HepG2 (cell line): ENCODE data around the gene CDHR5. TPM values are rescaled to one million over a fixed set of nuclear protein-coding genes. Genes with fewer than 3 reads are reported as not detected.
A peak's percentile ranks its signal among the peaks of the same experiment; 100 is the strongest.

Source experiments
- HMGXB4 ChIP-seq, 2 experiments: sonication (generic) in 1 of 2; formaldehyde crosslinking in 1 of 2; IDR thresholded peaks; 2 replicates each; pipeline versions ENCODE4 v1.4.0 to v1.6.1; 2018 to 2020; ENCODE audit warnings: missing genetic modification reagents in 2 of 2, borderline replicate concordance in 1 of 2, low read depth in 1 of 2, mild to moderate bottlenecking in 1 of 2, missing biosample characterization in 1 of 2
- MED1 ChIP-seq: sonication (generic); formaldehyde crosslinking; IDR thresholded peaks from 2 replicates; pipeline ENCODE4 v1.4.0; 2020; ENCODE audit warnings: missing genetic modification reagents
- MIER3 ChIP-seq: IDR thresholded peaks from 2 replicates; pipeline ENCODE4 v1.6.1; 2016; ENCODE audit warnings: missing compliant biosample characterization, borderline replicate concordance
- NKX3-1 ChIP-seq: sonication (generic); formaldehyde crosslinking; IDR thresholded peaks from 2 replicates; pipeline ENCODE4 v1.5.0; 2020; ENCODE audit warnings: missing genetic modification reagents
- PITX1 ChIP-seq: sonication (generic); formaldehyde crosslinking; IDR thresholded peaks from 2 replicates; pipeline ENCODE4 v1.5.1; 2020; ENCODE audit warnings: mild to moderate bottlenecking, missing genetic modification reagents
- POLR2A ChIP-seq, 2 experiments: IDR thresholded peaks; 2 replicates each; pipeline ENCODE4 v1.6.1; 2011; ENCODE audit warnings: low read depth in 2 of 2, low read length in 2 of 2, mild to moderate bottlenecking in 1 of 2, moderate library complexity in 1 of 2; ENCODE audit not compliant: insufficient read depth in 1 of 2
- SKI ChIP-seq: fragments of 450-650 bp; IDR thresholded peaks from one replicate; pipeline ENCODE4 v1.6.1; 2018; ENCODE audit warnings: mild to moderate bottlenecking; ENCODE audit not compliant: partially characterized antibody
- STAG1 ChIP-seq: sonication (generic); formaldehyde crosslinking; IDR thresholded peaks from 2 replicates; pipeline ENCODE4 v1.4.0; 2020; ENCODE audit warnings: missing genetic modification reagents
- TCF7 ChIP-seq: sonication (generic); IDR thresholded peaks from 2 replicates; pipeline ENCODE4 v1.6.1; 2016; ENCODE audit warnings: antibody characterized with exemption, low read depth
- TFDP1 ChIP-seq: IDR thresholded peaks from 2 replicates; pipeline ENCODE4 v1.6.1; 2016; ENCODE audit warnings: missing compliant biosample characterization, missing genetic modification reagents, borderline replicate concordance
- ZBTB21 ChIP-seq: sonication (generic); formaldehyde crosslinking; IDR thresholded peaks from 2 replicates; pipeline ENCODE4 v1.4.0; 2020; ENCODE audit warnings: missing genetic modification reagents
- ZFP91 ChIP-seq: sonication (generic); formaldehyde crosslinking; IDR thresholded peaks from 2 replicates; pipeline ENCODE4 v1.9.0; 2022; ENCODE audit warnings: missing genetic modification reagents, mild to moderate bottlenecking, borderline replicate concordance
- ZFX ChIP-seq: sonication (generic); formaldehyde crosslinking; IDR thresholded peaks from 2 replicates; pipeline ENCODE4 v1.4.0; 2020; ENCODE audit warnings: mild to moderate bottlenecking, low read depth, missing genetic modification reagents, moderate library complexity
- ZNF546 ChIP-seq: sonication (generic); formaldehyde crosslinking; conservative IDR thresholded peaks from 2 replicates; pipeline ENCODE4 v1.8.1; 2023; ENCODE audit warnings: mild to moderate bottlenecking, missing genetic modification reagents
- ZNF687 ChIP-seq: sonication (generic); formaldehyde crosslinking; IDR thresholded peaks from 2 replicates; pipeline ENCODE4 v1.5.1; 2020; ENCODE audit warnings: mild to moderate bottlenecking, missing genetic modification reagents, moderate library complexity
- ZNF790 ChIP-seq: sonication (generic); formaldehyde crosslinking; IDR thresholded peaks from 2 replicates; pipeline ENCODE4 v1.8.0; 2022; ENCODE audit warnings: missing genetic modification reagents, mild to moderate bottlenecking, borderline replicate concordance
- ZSCAN9 ChIP-seq: IDR thresholded peaks from 2 replicates; pipeline ENCODE4 v1.6.1; 2016; ENCODE audit warnings: borderline replicate concordance
- polyA plus RNA-seq, 8 experiments: library from polyadenylated mRNA; depleted of rRNA in 3 of 8; stranded (reverse) in 7 of 8; unstranded in 1 of 8; fragments of >200 nt; fragmentation: Illumina TruSeq in 4 of 8; extraction: Trizol in 4 of 8; gene quantifications; 2 replicates each; pipeline versions ENCODE4 v1.2.1 to v1.2.3, GENCODE V29; 2011 to 2016; ENCODE audit warnings: low read depth in 4 of 8, missing spikeins in 1 of 8, mixed read lengths in 1 of 8; ENCODE audit not compliant: insufficient read depth in 1 of 8
- total RNA-seq, 5 experiments: library from RNA; depleted of rRNA; stranded (reverse); fragments of >200 nt; fragmentation: Illumina TruSeq; extraction: Trizol; gene quantifications; 2 replicates each; pipeline ENCODE4 v1.2.3, GENCODE V29; 2016; ENCODE audit warnings: low read depth in 1 of 5

Gene CDHR5
- total and polyA plus RNA-seq, 2 of the 13 experiments (the other 11 are each of a cell fraction or from before 2014, with no cell fraction given): 0.46 to 0.71 TPM

GRCh38 chr11:575996-576768 lies 48.6 kb downstream of the CDHR5 start, which contains the start of gene PHRF1 (continued):
- TF ChIP-seq PITX1: 0 out of 2 replicates have a peak, but pooled peaks have one; percentile 11
- peak; percentile 57 for TF ChIP-seq MED1 (CRISPR knock-in tag)
- TF ChIP-seq ZNF687 (CRISPR knock-in tag): peak; percentile 36; the same call in 1 of the 2 replicates
- peak; percentile 85; the same call in 1 of the 2 replicates for TF ChIP-seq TFDP1 (CRISPR knock-in tag)
- 0 out of 2 replicates have a peak, but pooled peaks have one; percentile 32 for TF ChIP-seq ZSCAN9
- TF ChIP-seq ZNF546 (CRISPR knock-in tag): no peak
- peak; percentile 51; the same call in 1 of the 2 replicates for TF ChIP-seq MIER3 (CRISPR knock-in tag)
- 0 out of 2 replicates have a peak, but pooled peaks have one; percentile 32 for TF ChIP-seq ZFP91 (CRISPR knock-in tag)
- 0 out of 2 replicates have a peak, but pooled peaks have one; percentile 23 for TF ChIP-seq ZBTB21 (CRISPR knock-in tag)
- TF ChIP-seq ZFX (CRISPR knock-in tag): peak; percentile 92
- TF ChIP-seq HMGXB4 (CRISPR knock-in tag; IDR thresholded peaks at IDR 0.05; ENCODE audit: borderline replicate concordance in 1 of 2, low read depth in 1 of 2): 0 out of 4 replicates have a peak, but pooled peaks of 1 of the 2 experiments have one; percentile 16
- TF ChIP-seq NKX3-1 (CRISPR knock-in tag): no peak
- peak in 1 of 2 experiments; percentile 85; a peak in 2 of 4 replicates for TF ChIP-seq POLR2A (IDR thresholded peaks at IDR 0.05; ENCODE audit: insufficient read depth in 1 of 2, low read depth in 2 of 2, low read length in 2 of 2)
- TF ChIP-seq SKI: peak; percentile 68
- 0 out of 2 replicates have a peak, but pooled peaks have one; percentile 6 for TF ChIP-seq TCF7
- TF ChIP-seq ZNF790: no peak
- no peak for TF ChIP-seq STAG1 (CRISPR knock-in tag)
